ENCODE results near the gene MAP3K5. TPM values are rescaled to one million over a fixed set of nuclear protein-coding genes. Genes with fewer than 3 reads are reported as not detected.

The MAP3K5 gene
- total and polyA plus RNA-seq, 9 of the 15 experiments (the other 6 are each of a cell fraction or from before 2014, with no cell fraction given) = 2.2 to 13.0 (median 9.9) TPM

- TF ChIP-seq ZBTB11 (CRISPR knock-in tag; IDR thresholded peaks at IDR 0.05) (peak in 1 of 3 experiments; percentile 51; a peak in 1 of 6 replicates), CEBPZ (IDR thresholded peaks at IDR 0.05; ENCODE audit: borderline replicate concordance, low read depth, low read length) (0 out of 2 replicates have a peak, but pooled peaks have one; percentile 13), ZNF224 (CRISPR knock-in tag; IDR thresholded peaks at IDR 0.05) (0 out of 2 replicates have a peak, but pooled peaks have one; percentile 28), ARNT (IDR thresholded peaks at IDR 0.05) (no peak), XRCC5 (IDR thresholded peaks at IDR 0.05; ENCODE audit: low read depth, low read length) (peak; percentile 54; the same call in 1 of the 2 replicates), NONO (IDR thresholded peaks at IDR 0.05; ENCODE audit: low read depth in 2 of 2, low read length in 1 of 2) (peak in 1 of 2 experiments; percentile 91; a peak in 2 of 4 replicates), GABPA (tag; conservative IDR thresholded peaks at IDR 0.05; ENCODE audit: low read depth) (peak; percentile 64), ZNF57 (CRISPR knock-in tag; IDR thresholded peaks at IDR 0.05) (0 out of 2 replicates have a peak, but pooled peaks have one; percentile 42), NEUROD1 (IDR thresholded peaks at IDR 0.05; ENCODE audit: borderline replicate concordance, low read depth, low read length, partially characterized antibody) (peak; percentile 55), NFRKB (IDR thresholded peaks at IDR 0.05; ENCODE audit: low read depth) (peak; percentile 71; the same call in 1 of the 2 replicates), ZBTB49 (CRISPR knock-in tag; IDR thresholded peaks at IDR 0.05; ENCODE audit: borderline replicate concordance) (no peak), ZNF354B (CRISPR knock-in tag; IDR thresholded peaks at IDR 0.05) (no peak), PML (IDR thresholded peaks at IDR 0.05; ENCODE audit: low read length) (0 out of 2 replicates have a peak, but pooled peaks have one; percentile 23), ZBTB17 (CRISPR knock-in tag; IDR thresholded peaks at IDR 0.05) (peak; percentile 78)
Observed at GRCh38 chr6:136792410-136793262, at the start of gene MAP3K5 (continued).
